ENCODE data around the gene ADAMTS2.

ADAMTS2 gene

GRCh38 chr5:179308563-179309382 lies 36.5 kb downstream of the ADAMTS2 start:
- Histone ChIP-seq H3K4me1 (ENCODE audit: insufficient read depth, poor library complexity, severe bottlenecking) (no peaks in the 10 kb centered on the region), H3K9me3 (ENCODE audit: severe bottlenecking) (peaks cover 14% of the 10 kb centered on the region), H3K36me3 (ENCODE audit: low read depth) (no peaks in the 10 kb centered on the region), H3K27ac (ENCODE audit: poor library complexity, severe bottlenecking) (no peak overlapping the region), H3K4me3 (ENCODE audit: severe bottlenecking) (no peak overlapping the region), H3K27me3 (ENCODE audit: insufficient read depth, poor library complexity, severe bottlenecking) (no peaks in the 10 kb centered on the region)
- no peak for ATAC-seq (ENCODE audit: low read depth)
- DNase-seq (ENCODE audit: low spot score), result peak; percentile 45
- TF ChIP-seq, protein P1, sequence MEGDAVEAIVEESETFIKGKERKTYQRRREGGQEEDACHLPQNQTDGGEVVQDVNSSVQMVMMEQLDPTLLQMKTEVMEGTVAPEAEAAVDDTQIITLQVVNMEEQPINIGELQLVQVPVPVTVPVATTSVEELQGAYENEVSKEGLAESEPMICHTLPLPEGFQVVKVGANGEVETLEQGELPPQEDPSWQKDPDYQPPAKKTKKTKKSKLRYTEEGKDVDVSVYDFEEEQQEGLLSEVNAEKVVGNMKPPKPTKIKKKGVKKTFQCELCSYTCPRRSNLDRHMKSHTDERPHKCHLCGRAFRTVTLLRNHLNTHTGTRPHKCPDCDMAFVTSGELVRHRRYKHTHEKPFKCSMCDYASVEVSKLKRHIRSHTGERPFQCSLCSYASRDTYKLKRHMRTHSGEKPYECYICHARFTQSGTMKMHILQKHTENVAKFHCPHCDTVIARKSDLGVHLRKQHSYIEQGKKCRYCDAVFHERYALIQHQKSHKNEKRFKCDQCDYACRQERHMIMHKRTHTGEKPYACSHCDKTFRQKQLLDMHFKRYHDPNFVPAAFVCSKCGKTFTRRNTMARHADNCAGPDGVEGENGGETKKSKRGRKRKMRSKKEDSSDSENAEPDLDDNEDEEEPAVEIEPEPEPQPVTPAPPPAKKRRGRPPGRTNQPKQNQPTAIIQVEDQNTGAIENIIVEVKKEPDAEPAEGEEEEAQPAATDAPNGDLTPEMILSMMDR (IDR thresholded peaks at IDR 0.05; ENCODE audit: poor library complexity, severe bottlenecking), result no peak

DNA sequence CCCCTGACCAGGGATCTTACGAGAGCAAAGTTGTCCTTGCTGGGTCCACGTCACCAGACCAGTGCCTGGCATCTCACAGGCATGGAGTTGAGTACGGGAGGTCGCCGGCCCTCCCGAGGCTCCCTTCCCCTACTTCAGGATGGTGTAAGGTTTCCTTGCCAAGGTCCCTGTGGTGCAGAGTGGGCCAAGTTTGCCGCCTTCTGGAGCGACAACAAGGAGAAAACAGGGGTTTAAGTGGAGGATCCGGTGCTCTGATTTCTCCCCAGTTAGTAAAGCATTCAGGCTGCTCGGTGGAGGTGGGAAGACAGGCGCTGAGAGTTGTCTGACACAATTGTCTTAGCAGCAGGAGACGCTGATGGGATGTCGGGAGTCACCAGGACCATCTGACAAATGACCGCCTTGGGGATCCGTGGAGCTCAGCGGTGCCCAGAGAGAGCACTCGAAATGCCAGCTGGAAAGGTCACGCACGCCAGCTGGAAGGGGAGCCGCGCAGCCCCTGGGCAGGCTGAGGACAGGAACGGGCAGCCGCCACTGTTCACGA lies 37.3 kb downstream of the ADAMTS2 start:
- ATAC-seq (ENCODE audit: low read depth) (no peak), DNase-seq (ENCODE audit: low spot score) (peak; percentile 48)
- Histone ChIP-seq H3K4me3 (ENCODE audit: severe bottlenecking) (no peak overlapping the region), H3K36me3 (ENCODE audit: low read depth) (no peaks in the 10 kb centered on the region), H3K9me3 (ENCODE audit: severe bottlenecking) (peaks cover 14% of the 10 kb centered on the region), H3K27me3 (ENCODE audit: insufficient read depth, poor library complexity, severe bottlenecking) (no peaks in the 10 kb centered on the region), H3K4me1 (ENCODE audit: insufficient read depth, poor library complexity, severe bottlenecking) (no peaks in the 10 kb centered on the region), H3K27ac (ENCODE audit: poor library complexity, severe bottlenecking) (no peak overlapping the region)
- TF ChIP-seq, protein P1 (IDR thresholded peaks at IDR 0.05; ENCODE audit: poor library complexity, severe bottlenecking), result no peak

DNA sequence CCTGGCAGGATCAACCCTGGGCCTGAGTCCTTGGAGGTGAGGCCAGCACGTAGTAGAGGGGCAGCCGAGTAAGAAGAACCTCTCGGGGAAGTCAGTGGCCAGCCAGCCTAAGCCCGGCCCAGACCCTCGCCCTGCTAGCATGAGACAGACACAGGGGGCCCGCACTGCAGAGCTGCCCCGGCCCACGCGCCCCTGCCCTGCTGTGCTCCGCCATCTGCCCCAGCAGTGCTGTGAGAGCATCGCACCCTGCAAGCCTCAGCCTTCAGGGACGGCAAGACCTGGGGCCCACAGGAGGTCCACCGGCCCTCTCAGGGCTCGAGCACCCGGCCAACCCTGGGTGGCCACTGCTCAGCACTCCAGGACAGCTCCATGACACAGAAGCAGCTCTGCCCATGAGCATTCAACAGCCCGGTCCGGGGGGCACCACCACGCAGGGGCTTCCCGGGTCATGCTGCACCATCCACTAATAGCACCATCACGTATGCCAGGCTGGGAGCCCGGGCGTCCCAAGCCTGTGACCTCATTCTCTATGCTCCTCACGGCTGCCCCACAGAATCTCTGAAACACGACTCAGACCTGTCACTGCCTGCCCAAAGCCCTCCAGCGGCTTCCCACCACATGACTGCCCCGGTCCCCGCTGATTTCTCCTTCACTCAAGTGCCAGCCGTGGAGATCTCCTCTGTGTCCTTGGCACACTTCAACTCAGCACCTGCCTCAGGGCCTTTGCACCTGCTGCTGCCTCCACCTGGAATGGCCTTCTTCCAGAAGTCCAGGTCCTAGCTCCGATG lies 38.1 kb downstream of the ADAMTS2 start:
- H3K9me3 ChIP-seq (ENCODE audit: severe bottlenecking), result peaks cover 14% of the 10 kb centered on the region

GRCh38 chr5:179306191-179307012 lies 38.9 kb downstream of the ADAMTS2 start:
- no peaks in the 10 kb centered on the region for H3K36me3 ChIP-seq (ENCODE audit: low read depth)
- no peaks in the 10 kb centered on the region for H3K27me3 ChIP-seq (ENCODE audit: insufficient read depth, poor library complexity, severe bottlenecking)
- peaks cover 14% of the 10 kb centered on the region for H3K9me3 ChIP-seq (ENCODE audit: severe bottlenecking)

More for the DNA sequence above, 38.1 kb downstream of the ADAMTS2 start:
- H3K36me3 ChIP-seq (ENCODE audit: low read depth), result no peaks in the 10 kb centered on the region
- TF ChIP-seq, protein P1 (IDR thresholded peaks at IDR 0.05; ENCODE audit: poor library complexity, severe bottlenecking), result no peak
- DNase-seq (ENCODE audit: low spot score) (peak; percentile 47), ATAC-seq (ENCODE audit: low read depth) (no peak)
- no peaks in the 10 kb centered on the region for H3K27me3 ChIP-seq (ENCODE audit: insufficient read depth, poor library complexity, severe bottlenecking)
- no peak overlapping the region for H3K4me3 ChIP-seq (ENCODE audit: severe bottlenecking)
- no peaks in the 10 kb centered on the region for H3K4me1 ChIP-seq (ENCODE audit: insufficient read depth, poor library complexity, severe bottlenecking)
- H3K27ac ChIP-seq (ENCODE audit: poor library complexity, severe bottlenecking), result no peak overlapping the region

More at GRCh38 chr5:179306191-179307012, 38.9 kb downstream of the ADAMTS2 start:
- H3K4me1 ChIP-seq (ENCODE audit: insufficient read depth, poor library complexity, severe bottlenecking), result no peaks in the 10 kb centered on the region
- TF ChIP-seq, protein P1 (IDR thresholded peaks at IDR 0.05; ENCODE audit: poor library complexity, severe bottlenecking), result no peak
- no peak overlapping the region for H3K4me3 ChIP-seq (ENCODE audit: severe bottlenecking)
- no peak overlapping the region for H3K27ac ChIP-seq (ENCODE audit: poor library complexity, severe bottlenecking)
- ATAC-seq (ENCODE audit: low read depth) (no peak), DNase-seq (ENCODE audit: low spot score) (peak; percentile 39)

All from RWPE2 (cell line).